Tibial artery (tissue), 4 donors: Measurements from ENCODE around the gene GINS2.

ENCODE experiments used
- DNase-seq, 2 donors: peaks; one replicate each; pipeline ENCODE4 v3.0.0-alpha.2; 2019
- H3K27ac ChIP-seq, 2 donors: fragments of 200-600 bp; sonication (generic) in 1 of 2; 1 replicate in 1 of 2; 2 replicates in 1 of 2; pipeline ENCODE4 v1.5.1; 2018 to 2019; ENCODE audit warnings: mild to moderate bottlenecking in 1 of 2
- H3K27me3 ChIP-seq, 2 donors: fragments of 200-600 bp; sonication (generic) in 1 of 2; one replicate each; pipeline versions ENCODE4 v1.5.1 to v1.6.0; 2016 to 2019
- H3K36me3 ChIP-seq, 3 donors: fragments of 200-600 bp; sonication (generic) in 2 of 3; one replicate each; pipeline ENCODE4 v1.5.1; 2016 to 2019; ENCODE audit warnings: mild to moderate bottlenecking in 2 of 3
- H3K4me1 ChIP-seq, 4 donors: fragments of 200-600 bp; sonication (generic) in 2 of 4; 1 replicate in 3 of 4; 2 replicates in 1 of 4; pipeline ENCODE4 v1.5.1; 2016 to 2019
- H3K4me3 ChIP-seq, 2 donors: fragments of 200-600 bp; sonication (generic) in 1 of 2; 1 replicate in 1 of 2; 2 replicates in 1 of 2; pipeline ENCODE4 v1.5.1; 2018 to 2019; ENCODE audit warnings: mild to moderate bottlenecking in 2 of 2
- H3K9me3 ChIP-seq, 3 donors: fragments of 200-600 bp; sonication (generic) in 1 of 3; one replicate each; pipeline ENCODE4 v1.5.1; 2016 to 2019
- CTCF ChIP-seq, 2 experiments: fragments of 200-600 bp in 1 of 2; fragments of 450-650 bp in 1 of 2; IDR thresholded peaks; one replicate each; pipeline ENCODE4 v1.5.1; 2017 to 2019; ENCODE audit warnings: antibody characterized with exemption in 2 of 2, mild to moderate bottlenecking in 1 of 2, moderate library complexity in 1 of 2
- intact Hi-C: fragments of 100-400 bp; cut with DNase I; formaldehyde crosslinking; loops from one replicate; pipeline ENCODE4 v1.15.0; 2023; ENCODE audit warnings: low total_unique reads

Gene GINS2

GRCh38 chr16:85686912-85687591, 1.7 kb downstream of the GINS2 start:
- H3K4me1 ChIP-seq, result peaks cover 0 to 22% (median 12%) of the 10 kb centered on the region in 4 donors
- intact Hi-C loops, result no loop called here
- no peak overlapping the region for H3K27ac ChIP-seq
- no peak overlapping the region for H3K4me3 ChIP-seq
- no peaks in the 10 kb centered on the region for H3K36me3 ChIP-seq
- peaks cover 0 to 18% of the 10 kb centered on the region in 2 donors for H3K27me3 ChIP-seq
- H3K9me3 ChIP-seq, result no peaks in the 10 kb centered on the region
- no peak for TF ChIP-seq CTCF (IDR thresholded peaks at IDR 0.05)
- no peak for DNase-seq

GRCh38 chr16:85685251-85685650, 3.5 kb downstream of the GINS2 start:
- H3K27ac ChIP-seq, result no peak overlapping the region
- H3K27me3 ChIP-seq, result peaks cover 0 to 18% of the 10 kb centered on the region in 2 donors
- H3K36me3 ChIP-seq, result no peaks in the 10 kb centered on the region
- TF ChIP-seq CTCF (IDR thresholded peaks at IDR 0.05), result no peak
- DNase-seq, result no peak
- intact Hi-C loops, result no loop called here
- H3K4me3 ChIP-seq, result no peak overlapping the region
- no peaks in the 10 kb centered on the region for H3K9me3 ChIP-seq
- H3K4me1 ChIP-seq, result peaks cover 0 to 22% (median 12%) of the 10 kb centered on the region in 4 donors

- intact Hi-C loops, result no loop called here
- Histone ChIP-seq H3K36me3 (peaks cover 0 to 4% (median 0%) of the 10 kb centered on the region in 3 donors), H3K27ac (no peak overlapping the region), H3K4me3 (no peak overlapping the region), H3K27me3 (peaks cover 0 to 11% of the 10 kb centered on the region in 2 donors), H3K9me3 (no peaks in the 10 kb centered on the region), H3K4me1 (peaks cover 0 to 7% (median 5%) of the 10 kb centered on the region in 4 donors)
- DNase-seq, result no peak
- TF ChIP-seq CTCF (IDR thresholded peaks at IDR 0.05), result no peak
Measured at GRCh38 chr16:85683363-85683762, 5.4 kb downstream of the GINS2 start.

- no peak for TF ChIP-seq CTCF (IDR thresholded peaks at IDR 0.05)
- H3K4me1 ChIP-seq, result no peaks in the 10 kb centered on the region
- no peak overlapping the region for H3K4me3 ChIP-seq
- H3K36me3 ChIP-seq, result peaks cover 0 to 4% (median 0%) of the 10 kb centered on the region in 3 donors
- peaks cover 0 to 7% of the 10 kb centered on the region in 2 donors for H3K27me3 ChIP-seq
- no peak for DNase-seq
- H3K27ac ChIP-seq, result no peak overlapping the region
- intact Hi-C loops, result no loop called here
- no peaks in the 10 kb centered on the region for H3K9me3 ChIP-seq
Measured at GRCh38 chr16:85682516-85682915, 6.2 kb downstream of the GINS2 start.

- no peaks in the 10 kb centered on the region for H3K9me3 ChIP-seq
- intact Hi-C loops, result no loop called here
- no peak overlapping the region for H3K4me3 ChIP-seq
- no peak for TF ChIP-seq CTCF (IDR thresholded peaks at IDR 0.05)
- no peaks in the 10 kb centered on the region for H3K4me1 ChIP-seq
- H3K27me3 ChIP-seq, result no peaks in the 10 kb centered on the region
- H3K27ac ChIP-seq, result no peak overlapping the region
- peaks cover 0 to 4% (median 0%) of the 10 kb centered on the region in 3 donors for H3K36me3 ChIP-seq
- no peak for DNase-seq
Measured at GRCh38 chr16:85681255-85681654, 7.5 kb downstream of the GINS2 start.
